Body of pancreas (tissue), 4 donors: ENCODE data around the gene TRIM24.

Source experiments
- CTCF ChIP-seq, 7 experiments: fragments of 450-650 bp in 4 of 7; fragments of 200-600 bp in 3 of 7; sonication (generic) in 3 of 7; IDR thresholded peaks; one replicate each; pipeline ENCODE4 v1.5.1; 2016 to 2019; ENCODE audit warnings: antibody characterized with exemption in 7 of 7
- POLR2A ChIP-seq, 3 donors: fragments of 450-650 bp; IDR thresholded peaks; one replicate each; pipeline ENCODE4 v1.6.1; 2016; ENCODE audit warnings: antibody characterized with exemption in 3 of 3, mild to moderate bottlenecking in 2 of 3

GRCh38 chr7:138543739-138544138 is 83.7 kb downstream of the TRIM24 start:
- TF ChIP-seq CTCF (IDR thresholded peaks at IDR 0.05) (no peak), POLR2A (IDR thresholded peaks at IDR 0.05) (no peak)
